Stimulated activated CD4-positive, alpha-beta T cell treated with anti-CD3 and anti-CD28 coated beads, Interleukin-12 subunit alpha, Interleukin-12 subunit beta, amount 100 ng/mL, for 48 hours (primary cell): ENCODE results near the gene DEFB116.
A peak's percentile ranks its signal among the peaks of the same experiment; 100 is the strongest.
"Not testable (repeated sequence)": the region's sequence is repeated elsewhere in the genome, so short reads cannot be mapped to it uniquely, and the experiment has no call there.

ENCODE experiments used
- DNase-seq, 3 donors: peaks; one replicate each; pipeline ENCODE4 v3.0.0-alpha.2; 2020; ENCODE audit warnings: low read depth in 2 of 3, low spot score in 1 of 3

Gene DEFB116, protein sequence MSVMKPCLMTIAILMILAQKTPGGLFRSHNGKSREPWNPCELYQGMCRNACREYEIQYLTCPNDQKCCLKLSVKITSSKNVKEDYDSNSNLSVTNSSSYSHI

DNA sequence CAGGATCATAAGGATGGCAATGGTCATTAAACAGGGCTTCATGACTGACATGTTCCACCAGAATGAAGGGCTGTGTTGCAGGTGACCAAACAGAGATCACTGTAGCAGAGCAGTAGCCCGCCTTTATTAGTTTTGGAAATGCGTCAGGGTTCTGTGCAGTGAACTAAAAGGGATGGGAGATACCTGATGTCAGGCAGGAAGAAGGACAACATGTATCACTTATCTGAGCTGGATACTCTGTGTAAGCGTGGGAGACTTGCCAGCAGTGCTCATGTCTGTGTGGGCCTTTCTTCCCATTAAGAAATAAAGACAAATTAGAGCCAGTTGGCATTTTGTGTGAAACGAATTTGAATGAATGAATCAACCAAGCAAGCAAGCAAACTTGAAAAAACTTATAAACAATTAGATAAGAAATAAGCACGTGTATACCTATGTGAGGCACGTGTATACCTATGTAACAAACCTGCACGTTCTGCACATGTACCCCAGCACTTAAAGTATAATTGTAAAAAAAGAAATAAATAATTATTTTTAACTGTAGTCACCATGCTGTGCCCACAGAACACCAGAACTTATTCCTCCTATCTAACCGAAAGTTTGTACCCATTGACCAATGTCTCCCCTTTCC, at the start of gene DEFB116:
Gene DEFB116, minus strand, starts transcription at position 51 of the 628 bp plus-strand sequence. Its CDS starts 0 bp downstream, at position 51.
- DNase-seq, result no peak

DNA sequence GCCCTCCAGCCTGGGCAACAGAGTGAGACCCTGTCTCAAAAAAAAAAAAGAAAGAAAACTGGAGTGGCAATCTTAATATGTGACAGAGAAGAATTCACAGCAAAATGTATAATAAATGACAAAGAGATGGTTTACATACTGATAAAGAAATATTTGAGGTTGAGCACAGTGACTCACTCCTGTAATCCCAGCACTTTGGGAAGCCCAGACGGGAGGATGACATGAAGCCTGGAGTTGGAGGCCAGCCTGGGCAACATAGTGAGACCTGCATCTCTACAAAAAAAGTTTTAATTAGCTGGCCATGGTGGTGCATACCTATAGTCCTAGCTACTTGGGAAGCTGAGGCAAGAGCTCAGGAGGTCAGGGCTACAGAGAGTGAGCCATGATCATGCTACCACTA, 47.6 kb upstream of the DEFB116 start:
- no peak for DNase-seq

- no peak for DNase-seq
Measured at GRCh38 chr20:31341470-31341869, 33.1 kb upstream of the DEFB116 start.

GRCh38 chr20:31330893-31331292, 22.5 kb upstream of the DEFB116 start:
- no peak for DNase-seq

GRCh38 chr20:31322504-31322903, 14.1 kb upstream of the DEFB116 start:
- no peak for DNase-seq

DNA sequence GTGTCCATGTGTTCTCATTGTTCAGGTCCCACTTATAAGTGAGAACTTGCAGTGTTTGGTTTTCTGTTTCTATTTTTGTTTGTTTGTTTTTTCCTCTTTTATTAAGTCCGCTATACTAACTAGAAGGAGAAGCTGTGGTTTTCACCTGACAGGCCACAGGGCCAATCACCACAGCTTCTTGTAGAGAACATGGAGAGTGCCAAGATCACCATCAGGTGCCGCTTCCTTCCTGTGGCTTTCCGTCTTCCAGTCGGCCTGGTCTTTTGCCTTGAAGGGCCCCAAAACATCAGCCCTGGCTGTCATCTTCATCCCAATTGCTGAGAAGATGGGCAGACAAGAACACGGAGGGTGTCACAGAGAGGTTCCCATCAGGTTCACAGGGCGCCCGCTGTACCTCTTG, 23.4 kb downstream of the DEFB116 start:
- DNase-seq, result not testable (repeated sequence)

GRCh38 chr20:31278178-31278577, 30.2 kb downstream of the DEFB116 start:
- DNase-seq, result no peak

DNA sequence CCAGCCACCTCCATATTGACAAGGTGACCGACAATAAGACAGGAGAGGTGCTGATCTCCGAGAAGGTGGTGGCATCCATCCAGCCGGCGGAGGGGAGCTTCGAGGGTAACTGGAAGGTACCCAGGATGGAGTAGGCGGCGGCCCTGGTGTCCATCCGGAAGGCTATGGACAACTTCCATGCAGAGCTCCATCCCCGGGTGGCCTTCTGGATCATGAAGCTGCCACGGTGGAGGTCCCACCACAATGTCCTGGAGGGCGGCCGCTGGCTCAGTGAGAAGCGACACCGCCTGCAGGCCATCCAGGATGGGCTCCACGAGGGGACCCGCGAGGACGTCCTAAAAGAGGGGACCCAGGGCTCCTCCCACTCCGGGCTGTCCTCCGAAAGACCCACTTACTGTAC, 33.9 kb downstream of the DEFB116 start:
- no peak for DNase-seq

GRCh38 chr20:31260326-31260932, 48.0 kb downstream of the DEFB116 start:
- DNase-seq, result peak in 1 of 3 donors; percentile 1

GRCh38 chr20:31257364-31257763, 51.0 kb downstream of the DEFB116 start, which contains the start of gene DEFB115:
DEFB115 (plus strand) TSS chr20:31257664; CDS start chr20:31257664, 0 bp downstream.
- no peak for DNase-seq

- no peak for DNase-seq
Measured at GRCh38 chr20:31256959-31257358, 51.4 kb downstream of the DEFB116 start.
